GM20000 (cell line): ENCODE results near the gene FREM1.

ENCODE experiments used
- DNase-seq: peaks from one replicate; pipeline ENCODE4 v3.0.0; 2012; ENCODE audit warnings: low spot score
- TF ChIP-seq, protein P1 (sequence below): IDR thresholded peaks from 2 replicates; pipeline ENCODE4 v1.5.1; 2012; ENCODE audit warnings: mild to moderate bottlenecking, control low read depth; ENCODE audit errors: extremely low read depth, missing control alignments

Gene FREM1

GRCh38 chr9:14909961-14910805 is at the start of gene FREM1:
Gene FREM1, minus strand, starts transcription at chr9:14910428. Its CDS starts 41,451 bp downstream, at chr9:14868977.
- TF ChIP-seq, protein P1, sequence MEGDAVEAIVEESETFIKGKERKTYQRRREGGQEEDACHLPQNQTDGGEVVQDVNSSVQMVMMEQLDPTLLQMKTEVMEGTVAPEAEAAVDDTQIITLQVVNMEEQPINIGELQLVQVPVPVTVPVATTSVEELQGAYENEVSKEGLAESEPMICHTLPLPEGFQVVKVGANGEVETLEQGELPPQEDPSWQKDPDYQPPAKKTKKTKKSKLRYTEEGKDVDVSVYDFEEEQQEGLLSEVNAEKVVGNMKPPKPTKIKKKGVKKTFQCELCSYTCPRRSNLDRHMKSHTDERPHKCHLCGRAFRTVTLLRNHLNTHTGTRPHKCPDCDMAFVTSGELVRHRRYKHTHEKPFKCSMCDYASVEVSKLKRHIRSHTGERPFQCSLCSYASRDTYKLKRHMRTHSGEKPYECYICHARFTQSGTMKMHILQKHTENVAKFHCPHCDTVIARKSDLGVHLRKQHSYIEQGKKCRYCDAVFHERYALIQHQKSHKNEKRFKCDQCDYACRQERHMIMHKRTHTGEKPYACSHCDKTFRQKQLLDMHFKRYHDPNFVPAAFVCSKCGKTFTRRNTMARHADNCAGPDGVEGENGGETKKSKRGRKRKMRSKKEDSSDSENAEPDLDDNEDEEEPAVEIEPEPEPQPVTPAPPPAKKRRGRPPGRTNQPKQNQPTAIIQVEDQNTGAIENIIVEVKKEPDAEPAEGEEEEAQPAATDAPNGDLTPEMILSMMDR, result no peak
- no peak for DNase-seq

GRCh38 chr9:14958989-14959388 is 48.8 kb upstream of the FREM1 start:
- DNase-seq, result no peak
- TF ChIP-seq, protein P1, result no peak

- no peak for DNase-seq
- TF ChIP-seq, protein P1, result no peak
These were observed 46.9 kb upstream of the FREM1 start for GRCh38 chr9:14957109-14957508.

- TF ChIP-seq, protein P1, result no peak
- DNase-seq, result no peak
These were observed 46.0 kb upstream of the FREM1 start for GRCh38 chr9:14956208-14956607.

- TF ChIP-seq, protein P1, result no peak
- no peak for DNase-seq
These were observed 35.1 kb upstream of the FREM1 start for GRCh38 chr9:14945351-14945750.

- TF ChIP-seq, protein P1, result no peak
- DNase-seq, result no peak
These were observed 31.5 kb upstream of the FREM1 start for GRCh38 chr9:14941501-14942405.

GRCh38 chr9:14939378-14939777 is 29.1 kb upstream of the FREM1 start:
- TF ChIP-seq, protein P1, result no peak
- no peak for DNase-seq
